CD4-positive, alpha-beta T cell (primary cell): ENCODE measurements around the gene HTR4. TPM values are rescaled to one million over a fixed set of nuclear protein-coding genes. Genes with fewer than 3 reads are reported as not detected.

Source experiments
- ATAC-seq: fragments of 200-7000 bp; cut with Tn5 transposase; one replicate; pipeline ENCODE4 v1.10.0; 2022; ENCODE audit warnings: mild to moderate bottlenecking; ENCODE audit not compliant: poor library complexity
- CTCF ChIA-PET: fragments of 350-600 bp; sonication (Branson Sonifier 250); formaldehyde crosslinking; loops from one replicate; lab custom pipeline; 2021; ENCODE audit warnings: antibody characterized with exemption, inconsistent platforms; lab: Charles Lee
- POLR2A ChIA-PET: fragments of 350-600 bp; sonication (Branson Sonifier 250); formaldehyde crosslinking; loops from one replicate; lab custom pipeline; 2021; ENCODE audit warnings: antibody characterized with exemption, inconsistent platforms; lab: Charles Lee
- DNase-seq, 14 experiments: peaks; one replicate each; pipeline ENCODE4 v3.0.0-alpha.2; 2013 to 2020; ENCODE audit warnings: mixed read lengths in 2 of 14
- H3K27ac ChIP-seq, 2 donors: one replicate each; pipeline versions ENCODE4 v1.5.1 to v1.7.0; 2013; ENCODE audit warnings: low read length in 2 of 2, low read depth in 1 of 2, mild to moderate bottlenecking in 1 of 2
- H3K27me3 ChIP-seq, 2 experiments: 1 replicate in 1 of 2; 2 replicates in 1 of 2; pipeline versions ENCODE4 v1.6.1 to v1.7.0; 2013; ENCODE audit warnings: low read length in 2 of 2, control low read depth in 1 of 2, mild to moderate bottlenecking in 1 of 2, moderate library complexity in 1 of 2; ENCODE audit not compliant: insufficient read depth in 2 of 2, control insufficient read depth in 1 of 2
- H3K36me3 ChIP-seq: one replicate; pipeline ENCODE4 v1.6.1; 2013; ENCODE audit warnings: low read length, control low read depth; ENCODE audit not compliant: insufficient read depth
- H3K4me1 ChIP-seq: one replicate; pipeline ENCODE4 v1.6.1; 2013; ENCODE audit warnings: low read length, control low read depth; ENCODE audit not compliant: insufficient read depth
- H3K4me3 ChIP-seq: one replicate; pipeline ENCODE4 v1.5.1; 2013; ENCODE audit warnings: mild to moderate bottlenecking, low read length, moderate library complexity
- H3K9me3 ChIP-seq, 2 experiments: 1 replicate in 1 of 2; 2 replicates in 1 of 2; pipeline versions ENCODE4 v1.6.1 to v1.7.0; 2013; ENCODE audit warnings: low read length in 2 of 2, mild to moderate bottlenecking in 2 of 2, control low read depth in 1 of 2, moderate library complexity in 1 of 2; ENCODE audit not compliant: control insufficient read depth in 1 of 2, insufficient read depth in 1 of 2
- H3K27ac Mint-ChIP-seq: one replicate; pipeline ENCODE4 v1.8.0; 2020; ENCODE audit warnings: mixed read lengths
- H3K27me3 Mint-ChIP-seq: one replicate; pipeline ENCODE4 v1.8.0; 2021; ENCODE audit warnings: mixed read lengths
- H3K36me3 Mint-ChIP-seq: one replicate; pipeline ENCODE4 v1.8.0; 2021; ENCODE audit warnings: low read depth, mixed read lengths
- H3K4me1 Mint-ChIP-seq: one replicate; pipeline ENCODE4 v1.8.0; 2021; ENCODE audit warnings: low read depth, mixed read lengths
- H3K4me3 Mint-ChIP-seq: one replicate; pipeline ENCODE4 v1.8.0; 2020; ENCODE audit warnings: mild to moderate bottlenecking, mixed read lengths
- H3K9me3 Mint-ChIP-seq: one replicate; pipeline ENCODE4 v1.8.0; 2020; ENCODE audit warnings: mixed read lengths
- intact Hi-C, 2 experiments: fragments of 100-400 bp; cut with DNase I in 1 of 2; cut with micrococcal nuclease in 1 of 2; formaldehyde crosslinking; loops; one replicate each; pipeline versions ENCODE4 v1.15.1 to v1.9.0; 2023 to 2025; cut with DNase I, micrococcal nuclease
- total RNA-seq, 174 experiments: library from RNA in 2 of 174; stranded (reverse) in 2 of 174; gene quantifications; one replicate each; pipeline ENCODE4 v1.2.3 and lab custom pipeline; 2021 to 2026
- TF ChIP-seq, protein P1 (sequence below): fragments of 200-600 bp; IDR thresholded peaks from one replicate; pipeline ENCODE4 v1.8.0; 2022; ENCODE audit warnings: antibody characterized with exemption, mild to moderate bottlenecking

The HTR4 gene
- total RNA-seq, 2 experiments from 2014 or later = not detected

DNA sequence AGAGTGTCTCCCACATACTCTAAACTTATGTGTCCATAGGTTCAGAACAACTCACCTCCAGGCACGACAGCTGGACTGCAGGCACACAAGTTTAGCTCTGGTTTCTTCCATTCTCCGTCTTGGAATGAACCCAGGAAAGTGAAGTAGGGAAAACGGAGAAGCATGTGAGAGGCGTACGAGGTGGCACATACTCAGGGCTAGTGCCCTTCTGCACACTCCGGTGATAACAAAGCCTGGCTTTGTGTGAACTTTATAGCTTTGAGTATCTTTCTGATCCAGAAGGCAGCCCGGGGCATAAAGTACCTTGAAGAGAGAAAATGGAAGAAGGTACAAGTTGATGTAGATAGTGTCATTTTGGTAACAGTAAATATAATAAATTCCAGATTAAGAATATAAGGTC is 11.1 kb upstream of the HTR4 start:
- ATAC-seq (no peak), DNase-seq (no peak)
- H3K36me3 Mint-ChIP-seq = no peaks in the 10 kb centered on the region
- no peaks in the 10 kb centered on the region for H3K36me3 ChIP-seq
- peaks cover 11% of the 10 kb centered on the region for H3K27me3 Mint-ChIP-seq
- H3K4me3 Mint-ChIP-seq = no peak overlapping the region
- H3K27me3 ChIP-seq = peaks cover 3 to 5% of the 10 kb centered on the region in 2 experiments
- H3K9me3 ChIP-seq = no peaks in the 10 kb centered on the region
- intact Hi-C loops = no loop called here
- POLR2A ChIA-PET = no interaction called here
- H3K4me1 ChIP-seq = no peaks in the 10 kb centered on the region
- TF ChIP-seq, protein P1, sequence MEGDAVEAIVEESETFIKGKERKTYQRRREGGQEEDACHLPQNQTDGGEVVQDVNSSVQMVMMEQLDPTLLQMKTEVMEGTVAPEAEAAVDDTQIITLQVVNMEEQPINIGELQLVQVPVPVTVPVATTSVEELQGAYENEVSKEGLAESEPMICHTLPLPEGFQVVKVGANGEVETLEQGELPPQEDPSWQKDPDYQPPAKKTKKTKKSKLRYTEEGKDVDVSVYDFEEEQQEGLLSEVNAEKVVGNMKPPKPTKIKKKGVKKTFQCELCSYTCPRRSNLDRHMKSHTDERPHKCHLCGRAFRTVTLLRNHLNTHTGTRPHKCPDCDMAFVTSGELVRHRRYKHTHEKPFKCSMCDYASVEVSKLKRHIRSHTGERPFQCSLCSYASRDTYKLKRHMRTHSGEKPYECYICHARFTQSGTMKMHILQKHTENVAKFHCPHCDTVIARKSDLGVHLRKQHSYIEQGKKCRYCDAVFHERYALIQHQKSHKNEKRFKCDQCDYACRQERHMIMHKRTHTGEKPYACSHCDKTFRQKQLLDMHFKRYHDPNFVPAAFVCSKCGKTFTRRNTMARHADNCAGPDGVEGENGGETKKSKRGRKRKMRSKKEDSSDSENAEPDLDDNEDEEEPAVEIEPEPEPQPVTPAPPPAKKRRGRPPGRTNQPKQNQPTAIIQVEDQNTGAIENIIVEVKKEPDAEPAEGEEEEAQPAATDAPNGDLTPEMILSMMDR = no peak
- H3K4me3 ChIP-seq = no peak overlapping the region
- CTCF ChIA-PET = no interaction called here
- no peak overlapping the region for H3K27ac Mint-ChIP-seq
- no peaks in the 10 kb centered on the region for H3K9me3 Mint-ChIP-seq
- no peak overlapping the region for H3K27ac ChIP-seq
- H3K4me1 Mint-ChIP-seq = no peaks in the 10 kb centered on the region

DNA sequence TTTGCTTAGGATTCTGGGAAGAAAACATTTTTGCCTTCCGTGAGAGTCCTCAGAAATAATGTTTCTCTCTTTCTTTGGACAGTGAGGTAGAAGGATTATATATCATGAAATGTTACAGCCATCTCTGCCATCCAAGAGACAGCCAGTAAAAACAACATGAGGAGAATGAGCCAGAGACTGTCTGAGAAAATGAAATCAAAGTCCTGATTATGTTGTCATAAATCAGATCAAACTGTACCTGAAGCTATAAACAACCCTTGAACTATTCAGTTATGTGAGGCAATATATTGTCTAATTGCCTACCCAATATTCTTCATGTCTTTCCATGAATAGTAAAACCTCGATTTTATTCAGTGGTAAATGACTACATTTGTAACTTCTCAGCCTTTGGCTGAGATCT is 9.2 kb upstream of the HTR4 start:
- no peak for DNase-seq
- no peaks in the 10 kb centered on the region for H3K4me1 Mint-ChIP-seq
- no peak for ATAC-seq
- TF ChIP-seq, protein P1 = no peak
- ChIA-PET CTCF (no interaction called here), POLR2A (no interaction called here)
- Histone ChIP-seq H3K27ac (no peak overlapping the region), H3K27me3 (peaks cover 3 to 10% of the 10 kb centered on the region in 2 experiments), H3K4me3 (no peak overlapping the region), H3K9me3 (no peaks in the 10 kb centered on the region), H3K4me1 (no peaks in the 10 kb centered on the region), H3K36me3 (no peaks in the 10 kb centered on the region)
- no peaks in the 10 kb centered on the region for H3K9me3 Mint-ChIP-seq
- H3K27me3 Mint-ChIP-seq = peaks cover 26% of the 10 kb centered on the region
- H3K4me3 Mint-ChIP-seq = no peak overlapping the region
- no peaks in the 10 kb centered on the region for H3K36me3 Mint-ChIP-seq
- no peak overlapping the region for H3K27ac Mint-ChIP-seq
- intact Hi-C loops = no loop called here

DNA sequence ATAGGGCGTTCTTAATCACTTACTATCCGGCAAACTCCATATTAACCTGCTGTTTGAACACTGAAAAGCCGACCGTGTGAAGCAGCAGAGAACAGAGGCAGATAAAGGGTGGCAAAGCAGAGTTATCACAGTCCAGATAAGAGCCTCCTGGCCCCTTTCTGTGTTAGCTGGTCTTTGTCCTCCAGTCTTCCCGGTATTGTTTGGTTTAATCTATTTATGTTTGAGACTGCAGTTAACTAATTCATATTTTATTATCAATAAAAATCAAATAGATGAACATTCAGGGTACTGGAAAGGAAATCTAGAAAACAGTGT is 6.0 kb upstream of the HTR4 start:
- CTCF ChIA-PET = no interaction called here
- H3K4me3 Mint-ChIP-seq = no peak overlapping the region
- intact Hi-C loops = no loop called here

More for the DNA sequence above, 6.0 kb upstream of the HTR4 start:
- Mint-ChIP-seq H3K27ac (no peak overlapping the region), H3K36me3 (no peaks in the 10 kb centered on the region), H3K9me3 (no peaks in the 10 kb centered on the region), H3K4me1 (no peaks in the 10 kb centered on the region), H3K27me3 (peaks cover 53% of the 10 kb centered on the region)
- peaks cover 7 to 13% of the 10 kb centered on the region in 2 experiments for H3K27me3 ChIP-seq
- POLR2A ChIA-PET = no interaction called here
- no peaks in the 10 kb centered on the region for H3K36me3 ChIP-seq
- DNase-seq (no peak), ATAC-seq (no peak)
- no peak overlapping the region for H3K4me3 ChIP-seq
- H3K27ac ChIP-seq = no peak overlapping the region
- no peaks in the 10 kb centered on the region for H3K9me3 ChIP-seq
- H3K4me1 ChIP-seq = no peaks in the 10 kb centered on the region
- TF ChIP-seq, protein P1 = no peak
